ENCODE data around the gene SLC12A8. TPM values are rescaled to one million over a fixed set of nuclear protein-coding genes. Genes with fewer than 3 reads are reported as not detected.

Gene SLC12A8
- total and polyA plus RNA-seq, 2 experiments from 2014 or later, result 6.9 to 15.9 TPM

DNA sequence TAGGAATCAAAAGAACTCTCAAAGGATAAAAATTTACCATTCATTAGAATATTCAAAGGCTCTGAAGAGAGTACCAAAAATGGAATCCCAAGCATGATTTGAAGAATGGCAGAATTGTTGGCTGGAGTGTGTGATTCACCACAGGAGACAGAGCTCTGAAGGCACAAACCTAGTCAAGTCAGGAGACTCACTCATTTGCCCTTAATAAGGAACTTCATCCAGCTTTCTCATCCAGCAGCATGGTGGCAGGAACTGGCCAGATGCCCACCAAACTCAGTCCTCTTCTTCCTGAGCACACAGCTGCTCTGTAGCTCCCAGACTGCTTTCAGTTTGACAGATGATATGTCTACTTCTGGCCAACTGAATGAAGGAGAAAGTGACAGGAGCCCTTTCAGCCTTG lies 140.2 kb downstream of the SLC12A8 start (continued):
- TF ChIP-seq, protein P1, sequence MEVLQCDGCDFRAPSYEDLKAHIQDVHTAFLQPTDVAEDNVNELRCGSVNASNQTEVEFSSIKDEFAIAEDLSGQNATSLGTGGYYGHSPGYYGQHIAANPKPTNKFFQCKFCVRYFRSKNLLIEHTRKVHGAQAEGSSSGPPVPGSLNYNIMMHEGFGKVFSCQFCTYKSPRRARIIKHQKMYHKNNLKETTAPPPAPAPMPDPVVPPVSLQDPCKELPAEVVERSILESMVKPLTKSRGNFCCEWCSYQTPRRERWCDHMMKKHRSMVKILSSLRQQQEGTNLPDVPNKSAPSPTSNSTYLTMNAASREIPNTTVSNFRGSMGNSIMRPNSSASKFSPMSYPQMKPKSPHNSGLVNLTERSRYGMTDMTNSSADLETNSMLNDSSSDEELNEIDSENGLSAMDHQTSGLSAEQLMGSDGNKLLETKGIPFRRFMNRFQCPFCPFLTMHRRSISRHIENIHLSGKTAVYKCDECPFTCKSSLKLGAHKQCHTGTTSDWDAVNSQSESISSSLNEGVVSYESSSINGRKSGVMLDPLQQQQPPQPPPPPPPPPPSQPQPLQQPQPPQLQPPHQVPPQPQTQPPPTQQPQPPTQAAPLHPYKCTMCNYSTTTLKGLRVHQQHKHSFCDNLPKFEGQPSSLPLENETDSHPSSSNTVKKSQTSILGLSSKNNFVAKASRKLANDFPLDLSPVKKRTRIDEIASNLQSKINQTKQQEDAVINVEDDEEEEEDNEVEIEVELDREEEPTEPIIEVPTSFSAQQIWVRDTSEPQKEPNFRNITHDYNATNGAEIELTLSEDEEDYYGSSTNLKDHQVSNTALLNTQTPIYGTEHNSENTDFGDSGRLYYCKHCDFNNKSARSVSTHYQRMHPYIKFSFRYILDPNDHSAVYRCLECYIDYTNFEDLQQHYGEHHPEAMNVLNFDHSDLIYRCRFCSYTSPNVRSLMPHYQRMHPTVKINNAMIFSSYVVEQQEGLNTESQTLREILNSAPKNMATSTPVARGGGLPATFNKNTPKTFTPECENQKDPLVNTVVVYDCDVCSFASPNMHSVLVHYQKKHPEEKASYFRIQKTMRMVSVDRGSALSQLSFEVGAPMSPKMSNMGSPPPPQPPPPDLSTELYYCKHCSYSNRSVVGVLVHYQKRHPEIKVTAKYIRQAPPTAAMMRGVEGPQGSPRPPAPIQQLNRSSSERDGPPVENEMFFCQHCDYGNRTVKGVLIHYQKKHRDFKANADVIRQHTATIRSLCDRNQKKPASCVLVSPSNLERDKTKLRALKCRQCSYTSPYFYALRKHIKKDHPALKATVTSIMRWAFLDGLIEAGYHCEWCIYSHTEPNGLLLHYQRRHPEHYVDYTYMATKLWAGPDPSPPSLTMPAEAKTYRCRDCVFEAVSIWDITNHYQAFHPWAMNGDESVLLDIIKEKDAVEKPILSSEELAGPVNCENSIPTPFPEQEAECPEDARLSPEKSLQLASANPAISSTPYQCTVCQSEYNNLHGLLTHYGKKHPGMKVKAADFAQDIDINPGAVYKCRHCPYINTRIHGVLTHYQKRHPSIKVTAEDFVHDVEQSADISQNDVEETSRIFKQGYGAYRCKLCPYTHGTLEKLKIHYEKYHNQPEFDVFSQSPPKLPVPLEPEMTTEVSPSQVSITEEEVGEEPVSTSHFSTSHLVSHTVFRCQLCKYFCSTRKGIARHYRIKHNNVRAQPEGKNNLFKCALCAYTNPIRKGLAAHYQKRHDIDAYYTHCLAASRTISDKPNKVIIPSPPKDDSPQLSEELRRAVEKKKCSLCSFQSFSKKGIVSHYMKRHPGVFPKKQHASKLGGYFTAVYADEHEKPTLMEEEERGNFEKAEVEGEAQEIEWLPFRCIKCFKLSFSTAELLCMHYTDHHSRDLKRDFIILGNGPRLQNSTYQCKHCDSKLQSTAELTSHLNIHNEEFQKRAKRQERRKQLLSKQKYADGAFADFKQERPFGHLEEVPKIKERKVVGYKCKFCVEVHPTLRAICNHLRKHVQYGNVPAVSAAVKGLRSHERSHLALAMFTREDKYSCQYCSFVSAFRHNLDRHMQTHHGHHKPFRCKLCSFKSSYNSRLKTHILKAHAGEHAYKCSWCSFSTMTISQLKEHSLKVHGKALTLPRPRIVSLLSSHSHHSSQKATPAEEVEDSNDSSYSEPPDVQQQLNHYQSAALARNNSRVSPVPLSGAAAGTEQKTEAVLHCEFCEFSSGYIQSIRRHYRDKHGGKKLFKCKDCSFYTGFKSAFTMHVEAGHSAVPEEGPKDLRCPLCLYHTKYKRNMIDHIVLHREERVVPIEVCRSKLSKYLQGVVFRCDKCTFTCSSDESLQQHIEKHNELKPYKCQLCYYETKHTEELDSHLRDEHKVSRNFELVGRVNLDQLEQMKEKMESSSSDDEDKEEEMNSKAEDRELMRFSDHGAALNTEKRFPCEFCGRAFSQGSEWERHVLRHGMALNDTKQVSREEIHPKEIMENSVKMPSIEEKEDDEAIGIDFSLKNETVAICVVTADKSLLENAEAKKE (CRISPR knock-in tag; IDR thresholded peaks at IDR 0.05), result no peak
- TF ChIP-seq STAT1 (IDR thresholded peaks at IDR 0.05; ENCODE audit: unreplicated experiment) (no peak), NANOG (IDR thresholded peaks at IDR 0.05; ENCODE audit: borderline replicate concordance) (no peak), ZNF114 (CRISPR knock-in tag; IDR thresholded peaks at IDR 0.05) (no peak), EZH2phosphoT487 (IDR thresholded peaks at IDR 0.05; ENCODE audit: unreplicated experiment) (no peak)
- TF ChIP-seq, protein P2, sequence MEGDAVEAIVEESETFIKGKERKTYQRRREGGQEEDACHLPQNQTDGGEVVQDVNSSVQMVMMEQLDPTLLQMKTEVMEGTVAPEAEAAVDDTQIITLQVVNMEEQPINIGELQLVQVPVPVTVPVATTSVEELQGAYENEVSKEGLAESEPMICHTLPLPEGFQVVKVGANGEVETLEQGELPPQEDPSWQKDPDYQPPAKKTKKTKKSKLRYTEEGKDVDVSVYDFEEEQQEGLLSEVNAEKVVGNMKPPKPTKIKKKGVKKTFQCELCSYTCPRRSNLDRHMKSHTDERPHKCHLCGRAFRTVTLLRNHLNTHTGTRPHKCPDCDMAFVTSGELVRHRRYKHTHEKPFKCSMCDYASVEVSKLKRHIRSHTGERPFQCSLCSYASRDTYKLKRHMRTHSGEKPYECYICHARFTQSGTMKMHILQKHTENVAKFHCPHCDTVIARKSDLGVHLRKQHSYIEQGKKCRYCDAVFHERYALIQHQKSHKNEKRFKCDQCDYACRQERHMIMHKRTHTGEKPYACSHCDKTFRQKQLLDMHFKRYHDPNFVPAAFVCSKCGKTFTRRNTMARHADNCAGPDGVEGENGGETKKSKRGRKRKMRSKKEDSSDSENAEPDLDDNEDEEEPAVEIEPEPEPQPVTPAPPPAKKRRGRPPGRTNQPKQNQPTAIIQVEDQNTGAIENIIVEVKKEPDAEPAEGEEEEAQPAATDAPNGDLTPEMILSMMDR (conservative IDR thresholded peaks at IDR 0.05; ENCODE audit: low read depth in 2 of 2), result no peak

DNA sequence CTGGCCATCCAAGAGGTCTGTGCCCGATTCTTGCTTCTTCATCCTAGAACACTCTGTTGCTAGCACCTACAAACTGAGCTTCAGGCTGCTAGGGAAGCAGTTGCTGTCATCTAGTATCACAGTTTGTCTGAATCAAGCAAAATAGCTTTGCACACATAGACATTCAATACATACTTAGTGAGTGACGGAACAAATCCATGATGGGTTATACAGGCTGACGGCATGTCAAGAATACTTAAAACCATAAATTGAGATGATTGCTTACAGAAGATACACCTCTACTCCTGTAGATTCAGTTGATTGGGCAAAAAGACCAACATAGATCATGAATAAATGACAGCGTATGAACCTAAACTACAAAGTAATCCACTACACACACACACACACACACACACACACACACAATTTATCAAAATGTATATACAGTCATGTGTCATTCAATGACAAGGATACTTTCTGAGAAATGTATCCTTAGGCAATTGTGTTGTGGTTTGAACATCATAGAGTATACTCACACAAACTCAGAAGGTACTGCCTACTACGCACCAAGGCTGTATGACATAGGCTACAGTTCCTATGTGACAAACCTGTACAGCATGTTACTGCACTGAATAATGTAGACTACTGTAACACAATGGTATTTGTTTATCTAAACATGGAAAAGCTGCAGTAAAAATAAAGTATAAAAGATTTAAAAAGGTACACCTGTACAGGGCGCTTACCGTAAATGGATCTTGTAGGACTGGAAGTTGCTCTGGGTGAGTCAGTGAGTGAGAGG lies 142.4 kb downstream of the SLC12A8 start:
- no peak overlapping the region for H3K27ac ChIP-seq (ENCODE audit: low read depth)
- 0 out of 2 replicates have a peak, but pooled peaks cover 6% of the 10 kb centered on the region for H3K9me2 ChIP-seq (ENCODE audit: insufficient read depth)
- no peak for ATAC-seq
- Mint-ChIP-seq H3K36me3 (ENCODE audit: low read depth) (no peaks in the 10 kb centered on the region), H3K4me3 (no peak overlapping the region), H3K4me1 (peaks cover 11% of the 10 kb centered on the region), H3K27ac (no peak overlapping the region), H3K27me3 (ENCODE audit: insufficient read depth, low read depth, poor library complexity) (peaks cover 7% of the 10 kb centered on the region), H3K9me3 (no peaks in the 10 kb centered on the region)
- H3K27me3 ChIP-seq (ENCODE audit: insufficient read depth), result no peaks in the 10 kb centered on the region
- peaks cover 3% of the 10 kb centered on the region; the same call in 1 of the 2 replicates for H3K4me1 ChIP-seq (ENCODE audit: insufficient read depth)
- no peaks in the 10 kb centered on the region for H3K79me2 ChIP-seq (replicated peaks; ENCODE audit: insufficient read depth)
- no peak overlapping the region for H3K4me2 ChIP-seq
- H2AFZ ChIP-seq, result no peak overlapping the region
- H3K36me3 ChIP-seq (ENCODE audit: insufficient read depth), result no peaks in the 10 kb centered on the region
- H3F3A ChIP-seq (replicated peaks; ENCODE audit: low read depth), result no peaks in the 10 kb centered on the region
- DNase-seq (ENCODE audit: low spot score), result no peak
- H4K20me1 ChIP-seq (replicated peaks; ENCODE audit: insufficient read depth), result no peaks in the 10 kb centered on the region
- no peak for TF ChIP-seq NANOG (IDR thresholded peaks at IDR 0.05; ENCODE audit: borderline replicate concordance)
- no peak for TF ChIP-seq JUNB (IDR thresholded peaks at IDR 0.05; ENCODE audit: unreplicated experiment)
- no peak overlapping the region for H3K4me3 ChIP-seq
